ENCODE results near the gene CYB561D1.

DNA sequence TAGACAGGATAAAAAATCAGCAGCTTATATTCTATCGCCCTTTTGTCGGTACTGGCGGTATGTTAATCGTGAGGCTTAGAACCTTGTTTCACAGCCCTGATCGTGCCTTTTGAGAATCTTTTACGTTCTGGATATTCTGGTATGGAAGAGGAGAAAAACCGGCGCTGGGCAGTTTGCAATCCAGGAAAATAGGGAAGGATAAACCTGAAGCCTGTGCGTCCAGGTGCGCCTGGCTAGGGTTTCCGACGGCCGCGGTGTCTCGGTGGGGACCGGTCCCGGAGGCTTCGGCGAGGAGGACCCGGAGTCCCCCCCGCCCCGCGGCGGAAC lies 27.8 kb upstream of the CYB561D1 start:
- no peak for TF ChIP-seq CHD2 (IDR thresholded peaks at IDR 0.05; ENCODE audit: low read depth, low read length)
- no peak for TF ChIP-seq MAZ (CRISPR knock-in tag; conservative IDR thresholded peaks at IDR 0.05 in 1 of 2, IDR thresholded peaks at IDR 0.05 in 1 of 2)
- no peak for TF ChIP-seq ZFP1 (CRISPR knock-in tag; IDR thresholded peaks at IDR 0.05)
- no peak for TF ChIP-seq CTBP1 (IDR thresholded peaks at IDR 0.05; ENCODE audit: borderline replicate concordance)
- no peak for TF ChIP-seq L3MBTL2 (IDR thresholded peaks at IDR 0.05)
- no peak for TF ChIP-seq ZSCAN29 (IDR thresholded peaks at IDR 0.05)
- TF ChIP-seq FOXA1 (IDR thresholded peaks at IDR 0.05; ENCODE audit: borderline replicate concordance), result no peak
- TF ChIP-seq EGR1 (conservative IDR thresholded peaks at IDR 0.05), result no peak
- TF ChIP-seq CBX1 (IDR thresholded peaks at IDR 0.05; ENCODE audit: low read depth), result no peak
- TF ChIP-seq STAT5A (IDR thresholded peaks at IDR 0.05; ENCODE audit: borderline replicate concordance, low read length), result no peak
- no peak for TF ChIP-seq HNRNPK (IDR thresholded peaks at IDR 0.05; ENCODE audit: low read depth, low read length, poor library complexity, severe bottlenecking)
- TF ChIP-seq NCOA2 (IDR thresholded peaks at IDR 0.05; ENCODE audit: partially characterized antibody in 2 of 2), result no peak
- no peak for TF ChIP-seq RFX1 (IDR thresholded peaks at IDR 0.05)
- TF ChIP-seq ZNF282 (CRISPR knock-in tag; IDR thresholded peaks at IDR 0.05), result no peak

Measured in K562 (cell line).